Heart right ventricle (tissue), 16 donors: ENCODE results near the gene FAM114A2. TPM values are rescaled to one million over a fixed set of nuclear protein-coding genes. Genes with fewer than 3 reads are reported as not detected.

ENCODE experiments used
- ATAC-seq, 8 donors: fragments of 200-7000 bp; cut with Tn5 transposase; one replicate each; pipeline ENCODE4 v1.9.1; 2020; ENCODE audit warnings: mild to moderate bottlenecking in 8 of 8, moderate library complexity in 8 of 8, moderate number of reproducible peaks in 1 of 8
- DNase-seq, 2 donors: peaks; one replicate each; pipeline ENCODE4 v3.0.0-alpha.2; 2020
- H3K27ac ChIP-seq, 10 donors: fragments of 200-600 bp; sonication (generic) in 2 of 10; one replicate each; pipeline versions ENCODE4 v1.5.0 to v1.8.0; 2020 to 2022; ENCODE audit warnings: mild to moderate bottlenecking in 3 of 10
- H3K27me3 ChIP-seq, 7 donors: fragments of 200-600 bp; one replicate each; pipeline ENCODE4 v1.8.0; 2021 to 2022; ENCODE audit warnings: mild to moderate bottlenecking in 2 of 7
- H3K36me3 ChIP-seq, 9 donors: fragments of 200-600 bp; sonication (generic) in 1 of 9; one replicate each; pipeline versions ENCODE4 v1.5.0 to v1.8.0; 2020 to 2022; ENCODE audit warnings: mild to moderate bottlenecking in 2 of 9
- H3K4me1 ChIP-seq, 9 donors: fragments of 200-600 bp; sonication (generic) in 1 of 9; one replicate each; pipeline versions ENCODE4 v1.5.0 to v1.8.0; 2020 to 2022; ENCODE audit warnings: mild to moderate bottlenecking in 4 of 9
- H3K4me3 ChIP-seq, 10 donors: fragments of 200-600 bp; sonication (generic) in 2 of 10; one replicate each; pipeline versions ENCODE4 v1.5.0 to v1.8.0; 2020 to 2022; ENCODE audit warnings: mild to moderate bottlenecking in 7 of 10, moderate library complexity in 2 of 10
- H3K9me3 ChIP-seq, 11 donors: fragments of 200-600 bp in 10 of 11; sonication (generic) in 2 of 11; one replicate each; pipeline versions ENCODE4 v1.5.0 to v1.8.0; 2013 to 2022; ENCODE audit warnings: mild to moderate bottlenecking in 2 of 11, control low read depth in 1 of 11, moderate library complexity in 1 of 11
- WGBS, 2 donors: extraction: QIAGEN DNeasy Blood & Tissue Kit; methylation state at CpG; one replicate each; pipeline ENCODE4 v1.1.7; 2013; ENCODE audit warnings: inconsistent platforms in 1 of 2; 5-methylcytosine and 5-hydroxymethylcytosine counted together
- intact Hi-C, 10 donors: fragments of 100-400 bp; cut with DNase I; formaldehyde crosslinking; loops; one replicate each; pipeline versions ENCODE4 v1.11.1 to v1.14.2; 2022
- polyA plus RNA-seq, 2 donors: library from polyadenylated mRNA; stranded (reverse); fragments of 200-250 nt; gene quantifications; one replicate each; pipeline ENCODE4 v1.2.3, GENCODE V29; 2013
- total RNA-seq, 10 donors: library from RNA; stranded (reverse); fragmentation: NEBNext Ultra II Directional in 3 of 10; extraction: Animal tissue kit (Norgen Biotek cat#: 25700) in 3 of 10; gene quantifications; one replicate each; pipeline versions ENCODE4 v1.2.1 to v1.2.4, GENCODE V29; 2021 to 2023
- TF ChIP-seq, protein P1 (sequence below), 9 donors: fragments of 200-600 bp; sonication (generic) in 2 of 9; IDR thresholded peaks; one replicate each; pipeline versions ENCODE4 v1.5.0 to v1.8.0; 2021 to 2022; ENCODE audit warnings: antibody characterized with exemption in 9 of 9, mild to moderate bottlenecking in 5 of 9, moderate library complexity in 1 of 9
- donor health status: Arrhythmogenic right ventricular cardiomyopathy.
- donor health status: ischemic (EF 13 %, LVEDD 7.1; RV severe dilation, severe dysfunction).
- donor health status: healthy with polysubstance abuse.
- donor health status: DM: no; HTN: yes; CAD: no.
- donor health status: DM: no; HTN: no; CAD: no.
- donor health status: ischemic (EF 25% LVEDD 6.9; RV normal size, moderate dysfunction).
- donor health status: ischemic (EF 25% LVEDD 5.7; RV mildly dilated, moderate dysfunction).
- donor health status: healthy.
- donor health status: DM: yes; HTN: yes; CAD: no.
- donor health status: Ischemic cardiomyopathy.
- donor health status: ischemic (EF 35%, LVEDD 5.7; RV mildly dilated, moderate dysfunction).
- donor health status: nonischemic (EF 11% LVEDD 7.7; RV severe dilation, severe dysfunction).
- donor health status: DM: yes; HTN: yes; CAD: no.
- donor health status: PGD.
- donor health status: ischemic (EF 29% LVEDD 5.4; RV normal size, mild dysfunction).
- donor health status: nonischemic (EF 23%, LVEDD 6.1; RV moderate dilation, normal function).

The FAM114A2 gene
- total and polyA plus RNA-seq, 12 donors = 7.8 to 47.5 (median 35.4) TPM

DNA sequence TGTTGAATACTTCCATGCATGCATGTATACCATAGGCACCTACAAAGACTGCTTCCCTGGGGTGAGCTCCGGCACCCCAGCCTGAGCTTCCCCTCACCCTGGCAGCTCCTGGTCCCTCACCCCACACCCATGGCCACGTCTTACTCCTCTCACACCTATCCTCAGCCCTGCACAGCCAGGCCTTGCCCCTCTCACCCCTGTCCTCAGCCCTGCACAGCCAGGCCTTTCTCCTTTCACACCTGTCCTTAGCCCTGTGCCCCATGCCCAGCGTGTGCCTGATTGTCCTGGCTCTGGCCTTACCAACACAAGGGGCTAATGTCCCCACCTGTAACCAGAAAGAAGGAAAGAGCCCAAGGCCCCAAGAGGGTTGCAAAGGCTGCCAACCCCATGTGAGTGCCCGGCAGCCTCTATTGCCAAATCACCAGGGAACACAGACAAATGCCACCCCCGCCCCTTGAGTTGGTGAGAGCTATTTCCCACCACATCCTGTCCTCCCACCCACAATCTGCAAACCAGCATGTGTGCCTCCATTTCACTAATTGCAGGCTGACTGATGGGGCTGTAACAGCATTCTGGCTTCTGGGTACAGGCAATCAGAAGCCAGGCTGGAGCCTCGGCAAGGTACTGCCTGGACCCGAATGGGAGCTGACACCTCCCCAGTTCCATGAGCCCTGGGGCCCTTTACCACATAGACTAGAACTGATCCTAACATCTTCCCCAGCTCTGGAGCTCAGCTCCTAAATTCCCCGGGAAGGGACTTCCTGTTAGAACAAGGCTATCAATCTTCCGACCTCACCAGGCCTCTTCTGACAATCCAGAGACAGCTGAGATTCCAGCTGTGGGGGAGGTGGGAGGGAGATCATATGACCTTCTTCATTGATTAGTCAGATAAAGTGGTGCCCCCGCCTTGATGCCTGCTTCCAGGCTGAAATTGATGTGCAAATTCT, 78.2 kb downstream of the FAM114A2 start:
- DNase-seq (no peak), ATAC-seq (no peak)
- H3K27ac ChIP-seq = no peak overlapping the region
- H3K27me3 ChIP-seq = peaks cover 0 to 1% (median 0%) of the 10 kb centered on the region in 7 donors
- 78 to 81% methylated on average over 10 of the region's 10 CpGs for WGBS, 2 donors
- peaks cover 0 to 6% (median 0%) of the 10 kb centered on the region in 11 donors for H3K9me3 ChIP-seq
- H3K36me3 ChIP-seq = no peaks in the 10 kb centered on the region
- H3K4me1 ChIP-seq = peaks cover 0 to 4% (median 0%) of the 10 kb centered on the region in 9 donors
- intact Hi-C loops = loop anchor here in 5 of 10 donors (5.0 to 10.0 kb wide), 3 partner anchors 463 to 1426 kb away; no protein-coding TSS in a partner anchor
- TF ChIP-seq, protein P1, sequence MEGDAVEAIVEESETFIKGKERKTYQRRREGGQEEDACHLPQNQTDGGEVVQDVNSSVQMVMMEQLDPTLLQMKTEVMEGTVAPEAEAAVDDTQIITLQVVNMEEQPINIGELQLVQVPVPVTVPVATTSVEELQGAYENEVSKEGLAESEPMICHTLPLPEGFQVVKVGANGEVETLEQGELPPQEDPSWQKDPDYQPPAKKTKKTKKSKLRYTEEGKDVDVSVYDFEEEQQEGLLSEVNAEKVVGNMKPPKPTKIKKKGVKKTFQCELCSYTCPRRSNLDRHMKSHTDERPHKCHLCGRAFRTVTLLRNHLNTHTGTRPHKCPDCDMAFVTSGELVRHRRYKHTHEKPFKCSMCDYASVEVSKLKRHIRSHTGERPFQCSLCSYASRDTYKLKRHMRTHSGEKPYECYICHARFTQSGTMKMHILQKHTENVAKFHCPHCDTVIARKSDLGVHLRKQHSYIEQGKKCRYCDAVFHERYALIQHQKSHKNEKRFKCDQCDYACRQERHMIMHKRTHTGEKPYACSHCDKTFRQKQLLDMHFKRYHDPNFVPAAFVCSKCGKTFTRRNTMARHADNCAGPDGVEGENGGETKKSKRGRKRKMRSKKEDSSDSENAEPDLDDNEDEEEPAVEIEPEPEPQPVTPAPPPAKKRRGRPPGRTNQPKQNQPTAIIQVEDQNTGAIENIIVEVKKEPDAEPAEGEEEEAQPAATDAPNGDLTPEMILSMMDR (IDR thresholded peaks at IDR 0.05) = no peak
- no peak overlapping the region for H3K4me3 ChIP-seq

DNA sequence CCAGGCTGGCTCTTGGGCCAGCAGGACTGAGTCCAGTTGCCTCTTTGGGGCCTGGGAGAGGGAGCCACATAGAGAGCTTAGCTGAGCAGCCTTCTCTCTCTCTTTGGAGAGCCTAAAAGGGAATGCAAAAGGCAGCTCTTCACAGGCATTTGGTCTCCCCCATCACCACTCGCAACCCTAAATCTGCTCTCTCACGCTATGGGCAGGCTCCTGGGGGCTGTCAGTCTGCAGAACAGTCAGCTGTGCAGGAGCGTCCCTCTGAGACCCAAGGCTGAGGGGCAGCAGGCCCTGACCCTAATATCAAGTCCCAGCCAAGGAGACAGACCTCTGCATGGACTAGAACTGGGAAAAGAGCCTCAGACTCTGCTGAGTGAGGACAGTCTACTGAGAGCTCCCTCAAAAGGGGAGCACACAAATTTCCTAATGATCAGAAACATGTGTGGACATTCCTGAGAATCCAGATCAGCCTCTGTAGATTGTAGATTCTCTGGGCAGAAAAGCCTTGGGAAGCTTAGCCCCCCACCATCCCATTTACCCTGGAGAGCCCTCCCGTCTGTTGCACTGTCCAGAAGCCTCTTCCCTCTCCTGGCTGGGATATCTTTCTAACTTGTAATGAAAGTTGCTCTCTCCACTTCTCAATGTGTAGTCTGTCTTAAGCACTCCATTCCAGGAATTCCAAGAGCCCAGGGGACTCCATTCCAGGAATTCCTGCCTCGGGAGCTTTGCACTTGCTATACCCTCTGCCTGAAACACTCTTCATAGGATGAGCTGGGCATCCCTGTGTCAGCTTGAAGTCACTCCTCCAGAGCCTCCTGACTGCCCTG, 79.4 kb downstream of the FAM114A2 start:
- DNase-seq = no peak
- WGBS, 2 donors = 56 to 65% methylated on average over 5 of the region's 5 CpGs
- intact Hi-C loops = no loop called here

DNA sequence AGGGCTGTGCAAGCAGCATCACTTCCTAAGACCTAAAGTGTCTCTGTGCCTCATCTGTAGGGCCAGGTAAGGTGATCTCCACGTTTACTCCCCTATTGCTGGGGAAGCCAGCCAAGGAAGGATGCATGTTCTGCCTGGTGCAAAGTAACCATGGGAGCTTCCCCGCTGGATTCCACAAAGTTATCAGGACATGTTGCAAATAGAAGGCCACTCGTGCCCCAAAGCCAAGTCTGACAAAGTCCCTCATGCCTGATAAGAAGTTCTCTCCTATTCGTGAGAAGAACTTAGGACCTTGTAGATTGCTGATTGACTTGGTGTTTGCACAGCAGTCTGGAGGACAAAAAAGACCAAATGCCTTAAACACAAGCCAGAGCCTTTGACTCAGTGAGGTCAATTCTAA, 81.5 kb downstream of the FAM114A2 start:
- intact Hi-C loops = no loop called here
- DNase-seq (no peak), ATAC-seq (no peak)
- no peaks in the 10 kb centered on the region for H3K27me3 ChIP-seq
- H3K4me3 ChIP-seq = no peak overlapping the region
- H3K4me1 ChIP-seq = peaks cover 0 to 4% (median 0%) of the 10 kb centered on the region in 9 donors
- TF ChIP-seq, protein P1 (IDR thresholded peaks at IDR 0.05) = no peak
- WGBS, 2 donors = 53 to 59% methylated on average over 4 of the region's 4 CpGs
- peaks cover 0 to 11% (median 0%) of the 10 kb centered on the region in 11 donors for H3K9me3 ChIP-seq
- no peaks in the 10 kb centered on the region for H3K36me3 ChIP-seq
- no peak overlapping the region for H3K27ac ChIP-seq

More for the DNA sequence above, 79.4 kb downstream of the FAM114A2 start:
- Histone ChIP-seq H3K27me3 (no peaks in the 10 kb centered on the region), H3K9me3 (peaks cover 0 to 11% (median 0%) of the 10 kb centered on the region in 11 donors), H3K27ac (no peak overlapping the region), H3K4me1 (peaks cover 0 to 4% (median 0%) of the 10 kb centered on the region in 9 donors), H3K4me3 (no peak overlapping the region), H3K36me3 (no peaks in the 10 kb centered on the region)
- TF ChIP-seq, protein P1 (IDR thresholded peaks at IDR 0.05) = no peak
- peak in 5 of 8 donors; percentile 16 to 61 (median 27) for ATAC-seq

DNA sequence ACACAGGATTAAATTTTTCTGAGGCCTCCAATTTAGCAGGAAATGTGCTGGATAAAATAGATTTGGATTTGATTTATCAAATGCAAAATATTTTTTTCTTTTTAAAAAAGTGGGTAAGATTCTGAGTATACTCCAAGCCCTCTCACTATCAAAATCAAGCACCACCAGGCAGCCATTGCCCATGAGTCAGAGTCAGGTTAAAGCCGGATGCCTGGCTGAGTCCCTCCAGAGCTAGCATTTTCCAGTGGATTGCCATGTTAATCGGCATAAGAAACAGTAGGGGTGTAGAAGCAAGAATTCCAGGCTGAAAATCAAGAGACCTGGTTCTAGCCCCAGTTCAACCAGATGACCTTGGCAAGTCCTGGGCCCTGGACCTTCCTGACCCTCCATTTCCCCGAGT, 85.3 kb downstream of the FAM114A2 start:
- TF ChIP-seq, protein P1 (IDR thresholded peaks at IDR 0.05) = no peak
- H3K27ac ChIP-seq = peak overlapping the region in 3 of 10 donors; percentile 9 to 33 (median 30)
- ATAC-seq = no peak

More for the DNA sequence above, 85.3 kb downstream of the FAM114A2 start:
- intact Hi-C loops = no loop called here
- DNase-seq = no peak
- H3K4me1 ChIP-seq = no peaks in the 10 kb centered on the region
- peaks cover 0 to 11% (median 0%) of the 10 kb centered on the region in 11 donors for H3K9me3 ChIP-seq
- no peaks in the 10 kb centered on the region for H3K36me3 ChIP-seq
- no peaks in the 10 kb centered on the region for H3K27me3 ChIP-seq
- H3K4me3 ChIP-seq = no peak overlapping the region
- 81 to 83% methylated on average over 3 of the region's 3 CpGs for WGBS, 2 donors
